Glomerular visceral epithelial cell (primary cell): ENCODE measurements around the gene CEP41.

ENCODE experiments used
- DNase-seq: peaks from one replicate; pipeline ENCODE4 v3.0.0-alpha.2; 2016; ENCODE audit errors: extremely low spot score

The CEP41 gene

DNA sequence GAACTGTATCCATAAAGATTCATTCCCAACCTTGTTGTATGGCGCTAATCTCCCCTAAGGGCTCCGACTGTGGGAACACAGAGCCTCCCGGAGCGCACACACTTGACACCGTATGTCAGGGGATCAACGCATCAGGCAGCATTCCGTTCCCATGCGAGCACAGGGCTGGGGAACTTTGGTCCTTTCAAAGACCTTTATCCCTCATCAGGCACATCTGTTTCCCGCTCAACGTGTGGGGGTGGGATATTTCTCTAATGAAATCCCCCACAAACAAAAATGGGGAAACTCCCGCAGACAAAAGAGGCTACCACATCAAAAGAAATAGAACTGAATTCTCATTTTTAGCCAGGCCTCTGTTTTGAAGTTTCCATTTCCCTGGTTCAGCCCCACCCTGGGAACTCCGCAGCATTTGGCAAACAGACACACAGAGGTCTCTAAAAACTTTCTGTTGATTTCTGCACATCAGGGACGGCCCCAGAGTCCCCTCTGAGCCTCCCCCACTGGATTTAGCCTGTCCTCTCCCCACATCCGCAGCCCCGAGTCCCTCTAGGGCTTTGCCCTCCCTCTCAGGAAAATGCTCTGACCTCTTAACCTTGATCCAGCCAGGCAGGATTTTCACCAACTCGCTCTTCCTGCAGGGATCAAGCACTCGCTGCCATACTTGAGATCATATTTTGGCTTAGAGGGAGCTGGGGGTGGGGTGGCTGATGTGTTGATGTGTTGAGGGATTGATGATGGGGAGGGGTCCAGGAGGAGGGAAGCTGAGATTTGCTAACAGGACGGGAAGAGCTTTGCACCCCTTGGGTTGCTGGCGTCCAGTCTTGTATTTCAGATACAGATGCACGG lies 89.6 kb downstream of the CEP41 start:
- DNase-seq: no peak

DNA sequence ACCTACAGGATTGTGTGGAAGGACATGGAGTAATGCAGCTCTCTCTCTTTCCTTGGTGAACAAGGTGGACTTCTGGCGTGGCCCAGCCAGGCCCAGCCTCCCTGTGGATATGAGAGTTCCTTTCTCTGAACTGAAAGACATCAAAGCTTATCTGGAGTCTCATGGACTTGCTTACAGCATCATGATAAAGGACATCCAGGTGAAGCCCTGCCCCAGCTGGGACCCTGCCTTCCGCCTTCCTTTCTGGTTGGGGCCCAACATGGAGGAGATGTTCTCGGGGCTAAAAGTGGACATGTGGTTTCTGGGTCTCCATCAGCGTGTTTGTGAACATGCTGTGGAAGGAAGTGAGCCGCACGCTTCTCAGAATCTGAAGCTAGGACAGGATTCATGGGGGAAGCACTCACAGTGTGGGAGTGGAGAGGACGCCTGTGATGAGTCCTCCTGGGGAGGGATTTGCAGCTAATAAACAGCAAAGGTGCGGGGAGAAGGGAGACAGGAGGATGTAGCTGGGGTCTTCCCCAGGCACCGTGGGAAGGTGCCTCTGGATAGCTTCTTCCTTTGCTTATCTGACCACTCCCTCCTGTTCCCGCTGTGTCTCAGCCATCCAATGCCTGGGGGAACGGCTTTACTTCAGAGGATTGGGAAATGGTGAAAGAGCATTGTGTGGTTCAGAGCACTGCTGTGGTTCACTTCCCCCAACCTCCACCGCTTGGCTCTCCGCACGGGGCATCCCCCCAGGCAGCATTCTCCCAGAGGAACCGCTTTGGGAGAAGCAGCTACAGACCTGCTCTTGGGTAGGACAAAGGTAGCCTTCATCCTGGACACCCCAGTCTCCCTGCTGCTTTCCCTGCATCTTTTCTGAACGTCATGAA lies 90.7 kb downstream of the CEP41 start:
- DNase-seq: no peak

- DNase-seq: no peak
These were observed 93.9 kb downstream of the CEP41 start for GRCh38 chr7:130346941-130347340.

DNA sequence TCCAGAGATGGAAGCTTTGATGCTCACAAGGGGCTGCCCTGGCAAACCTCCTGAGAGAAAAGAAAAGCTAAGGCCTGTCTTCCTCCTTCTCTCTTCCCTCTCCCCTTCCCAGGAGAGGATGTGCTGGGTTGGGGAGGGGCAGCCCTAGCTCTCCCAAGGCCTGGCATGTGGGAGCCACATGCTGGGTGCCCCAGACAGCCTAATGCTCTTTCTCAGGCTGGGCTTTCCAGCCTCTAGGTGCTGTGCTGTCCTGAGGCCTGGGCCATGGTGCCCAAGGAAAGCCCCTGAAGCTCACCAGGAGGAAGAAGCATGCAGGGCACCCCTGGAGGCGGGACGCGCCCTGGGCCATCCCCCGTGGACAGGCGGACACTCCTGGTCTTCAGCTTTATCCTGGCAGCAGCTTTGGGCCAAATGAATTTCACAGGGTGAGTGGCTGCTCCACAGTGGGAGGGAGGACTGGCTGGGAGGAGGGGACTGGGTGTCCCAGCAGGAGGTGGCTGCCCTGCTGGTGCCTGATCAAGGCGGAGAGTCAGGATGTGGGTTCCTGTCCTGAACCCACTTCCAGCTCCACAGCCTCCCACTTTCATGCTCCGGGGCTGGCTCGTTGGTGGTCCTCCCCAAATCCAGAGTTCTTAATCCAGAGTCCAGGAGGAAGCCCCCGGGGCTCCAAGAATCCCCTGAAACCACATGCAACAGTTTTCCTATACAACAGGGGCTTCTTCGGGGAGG lies 94.5 kb downstream of the CEP41 start:
- DNase-seq: no peak

GRCh38 chr7:130345725-130346124 lies 95.1 kb downstream of the CEP41 start:
- DNase-seq: no peak

DNA sequence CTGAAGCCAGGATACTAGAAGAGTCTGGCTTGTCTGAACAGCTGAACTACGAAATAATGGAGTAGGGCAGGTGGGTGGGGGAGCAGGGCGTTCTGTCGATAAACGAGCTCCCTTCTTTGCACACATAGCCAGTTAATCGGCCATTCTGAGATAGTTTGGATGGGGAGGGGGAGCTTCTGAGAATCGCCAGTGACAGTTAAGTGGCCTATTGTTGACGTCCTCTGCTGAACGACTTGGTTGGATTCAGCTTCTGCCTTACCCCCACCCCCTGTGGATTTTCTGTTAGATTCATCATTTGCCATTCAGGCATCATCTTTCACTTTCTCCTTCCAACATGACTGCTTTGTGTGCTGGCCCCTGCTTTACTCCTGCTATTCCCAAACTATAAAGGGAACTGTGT lies 95.7 kb downstream of the CEP41 start:
- DNase-seq: no peak

DNA sequence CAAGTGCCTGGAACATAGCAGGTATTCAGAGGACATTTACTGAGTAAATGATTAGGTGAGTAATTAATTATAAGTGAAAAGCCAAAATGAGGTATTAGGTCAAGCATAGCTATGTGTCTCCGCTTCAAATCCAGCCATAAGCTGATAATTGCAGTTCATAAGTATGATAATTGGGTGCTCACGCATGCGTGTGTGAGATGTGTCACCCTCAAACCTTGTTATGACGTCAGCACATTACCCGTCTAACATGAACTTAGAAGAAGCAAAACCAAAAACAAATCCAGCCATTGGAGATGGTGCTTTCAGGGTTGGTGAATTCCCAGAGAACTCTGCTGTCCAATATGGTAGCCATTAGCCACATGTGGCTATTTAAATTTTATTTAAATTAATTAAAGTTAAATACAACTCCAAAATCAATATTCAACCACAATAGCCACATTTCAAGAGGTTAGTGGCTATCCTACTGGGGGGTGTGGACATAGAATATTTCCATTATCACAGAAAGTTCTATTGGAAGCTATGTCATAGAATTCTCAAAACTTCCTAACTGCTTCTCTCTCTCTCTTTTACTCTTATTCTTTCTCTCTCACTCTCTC lies 96.4 kb downstream of the CEP41 start, which contains the start of gene CPA5:
CPA5 (plus strand) TSS at position 546 of the 596 bp plus-strand sequence. CDS start 1,670 bp downstream, outside the sequence.
- no peak for DNase-seq
